Measurements from ENCODE around the gene ARHGEF1.
"Not testable (repeated sequence)": the region's sequence is repeated elsewhere in the genome, so short reads cannot be mapped to it uniquely, and the experiment has no call there.

ARHGEF1 gene

GRCh38 chr19:41868120-41868988, 14.6 kb upstream of the ARHGEF1 start:
- Mint-ChIP-seq H3K36me3 (ENCODE audit: insufficient read depth) (peaks cover 54% of the 10 kb centered on the region), H3K4me1 (peaks cover 68% of the 10 kb centered on the region), H3K27ac (ENCODE audit: low read depth) (peak overlapping the region; percentile 84), H3K4me3 (peak overlapping the region; percentile 41), H3K27me3 (no peaks in the 10 kb centered on the region), H3K9me3 (no peaks in the 10 kb centered on the region)
- DNase-seq (ENCODE audit: low spot score in 2 of 2) (no peak), ATAC-seq (replicated peaks; ENCODE audit: extremely low read depth, poor library complexity, severe bottlenecking) (no peak)

- ATAC-seq (replicated peaks; ENCODE audit: extremely low read depth, poor library complexity, severe bottlenecking): no peak
- H3K36me3 Mint-ChIP-seq (ENCODE audit: insufficient read depth): peaks cover 49% of the 10 kb centered on the region
Measured at GRCh38 chr19:41868989-41869300, 14.0 kb upstream of the ARHGEF1 start.

GRCh38 chr19:41869374-41869955, 13.5 kb upstream of the ARHGEF1 start:
- Mint-ChIP-seq H3K27ac (ENCODE audit: low read depth) (peak overlapping the region; percentile 53), H3K27me3 (no peaks in the 10 kb centered on the region), H3K9me3 (no peaks in the 10 kb centered on the region), H3K36me3 (ENCODE audit: insufficient read depth) (peaks cover 44% of the 10 kb centered on the region), H3K4me3 (no peak overlapping the region), H3K4me1 (peaks cover 58% of the 10 kb centered on the region)
- ATAC-seq (replicated peaks; ENCODE audit: extremely low read depth, poor library complexity, severe bottlenecking) (no peak), DNase-seq (ENCODE audit: low spot score in 2 of 2) (no peak)

More at GRCh38 chr19:41868989-41869300, 14.0 kb upstream of the ARHGEF1 start:
- Mint-ChIP-seq H3K4me3 (no peak overlapping the region), H3K4me1 (peaks cover 63% of the 10 kb centered on the region), H3K27me3 (no peaks in the 10 kb centered on the region), H3K27ac (ENCODE audit: low read depth) (no peak overlapping the region), H3K9me3 (no peaks in the 10 kb centered on the region)
- no peak for DNase-seq (ENCODE audit: low spot score in 2 of 2)

GRCh38 chr19:41870401-41870873, 12.5 kb upstream of the ARHGEF1 start:
- Mint-ChIP-seq H3K4me1 (peaks cover 56% of the 10 kb centered on the region), H3K27me3 (no peaks in the 10 kb centered on the region), H3K36me3 (ENCODE audit: insufficient read depth) (peaks cover 37% of the 10 kb centered on the region), H3K9me3 (no peaks in the 10 kb centered on the region), H3K27ac (ENCODE audit: low read depth) (peak overlapping the region; percentile 99), H3K4me3 (peak overlapping the region; percentile 76)
- ATAC-seq (replicated peaks; ENCODE audit: extremely low read depth, poor library complexity, severe bottlenecking): no peak
- DNase-seq (ENCODE audit: low spot score in 2 of 2): no peak

GRCh38 chr19:41871573-41872383, 11.2 kb upstream of the ARHGEF1 start:
- peak overlapping the region; percentile 76 for H3K4me3 Mint-ChIP-seq
- peak; percentile 53 for ATAC-seq (replicated peaks; ENCODE audit: extremely low read depth, poor library complexity, severe bottlenecking)
- DNase-seq (ENCODE audit: low spot score in 2 of 2): peak; percentile 42 to 66
- H3K4me1 Mint-ChIP-seq: peaks cover 59% of the 10 kb centered on the region
- H3K27me3 Mint-ChIP-seq: no peaks in the 10 kb centered on the region
- H3K9me3 Mint-ChIP-seq: no peaks in the 10 kb centered on the region
- H3K27ac Mint-ChIP-seq (ENCODE audit: low read depth): peak overlapping the region; percentile 99
- H3K36me3 Mint-ChIP-seq (ENCODE audit: insufficient read depth): peaks cover 28% of the 10 kb centered on the region

- ATAC-seq (replicated peaks; ENCODE audit: extremely low read depth, poor library complexity, severe bottlenecking) (no peak), DNase-seq (ENCODE audit: low spot score in 2 of 2) (no peak)
- Mint-ChIP-seq H3K4me3 (peak overlapping the region; percentile 76), H3K4me1 (peaks cover 65% of the 10 kb centered on the region), H3K27me3 (no peaks in the 10 kb centered on the region), H3K9me3 (no peaks in the 10 kb centered on the region), H3K36me3 (ENCODE audit: insufficient read depth) (peaks cover 26% of the 10 kb centered on the region), H3K27ac (ENCODE audit: low read depth) (peak overlapping the region; percentile 99)
Measured at GRCh38 chr19:41872384-41872774, 10.6 kb upstream of the ARHGEF1 start.

GRCh38 chr19:41872775-41873647, 10.0 kb upstream of the ARHGEF1 start:
- Mint-ChIP-seq H3K4me1 (peaks cover 62% of the 10 kb centered on the region), H3K9me3 (no peaks in the 10 kb centered on the region), H3K4me3 (peak overlapping the region; percentile 27), H3K27me3 (no peaks in the 10 kb centered on the region), H3K27ac (ENCODE audit: low read depth) (peak overlapping the region; percentile 99), H3K36me3 (ENCODE audit: insufficient read depth) (peaks cover 29% of the 10 kb centered on the region)
- ATAC-seq (replicated peaks; ENCODE audit: extremely low read depth, poor library complexity, severe bottlenecking) (no peak), DNase-seq (ENCODE audit: low spot score in 2 of 2) (peak in 1 of 2 donors; percentile 43)

- Mint-ChIP-seq H3K36me3 (ENCODE audit: insufficient read depth) (peaks cover 19% of the 10 kb centered on the region), H3K4me1 (peaks cover 56% of the 10 kb centered on the region), H3K4me3 (peak overlapping the region; percentile 24), H3K27ac (ENCODE audit: low read depth) (peak overlapping the region; percentile 95)
- not testable (repeated sequence) for H3K9me3 Mint-ChIP-seq; H3K27me3 Mint-ChIP-seq; ATAC-seq (replicated peaks; ENCODE audit: extremely low read depth, poor library complexity, severe bottlenecking); DNase-seq (ENCODE audit: low spot score in 2 of 2)
Measured at GRCh38 chr19:41875973-41876372, 7.0 kb upstream of the ARHGEF1 start.

GRCh38 chr19:41876847-41877832, 5.8 kb upstream of the ARHGEF1 start, which contains the start of gene CD79A:
CD79A (plus strand) TSS chr19:41877279; CDS start chr19:41877305, 26 bp downstream.
- no peaks in the 10 kb centered on the region for H3K9me3 Mint-ChIP-seq
- peak within 1 kb of the TSS; percentile 48 for H3K4me3 Mint-ChIP-seq
- H3K4me1 Mint-ChIP-seq: peaks cover 51% of the 10 kb centered on the region
- H3K36me3 Mint-ChIP-seq (ENCODE audit: insufficient read depth): peaks cover 12% of the 10 kb centered on the region
- DNase-seq (ENCODE audit: low spot score in 2 of 2) (no peak), ATAC-seq (replicated peaks; ENCODE audit: extremely low read depth, poor library complexity, severe bottlenecking) (no peak)
- H3K27me3 Mint-ChIP-seq: no peaks in the 10 kb centered on the region
- peak within 1 kb of the TSS; percentile 95 for H3K27ac Mint-ChIP-seq (ENCODE audit: low read depth)

GRCh38 chr19:41877916-41878905, 4.8 kb upstream of the ARHGEF1 start:
- Mint-ChIP-seq H3K36me3 (ENCODE audit: insufficient read depth) (peaks cover 16% of the 10 kb centered on the region), H3K4me1 (peaks cover 47% of the 10 kb centered on the region), H3K4me3 (peak overlapping the region; percentile 16), H3K27ac (ENCODE audit: low read depth) (peak overlapping the region; percentile 95), H3K9me3 (no peaks in the 10 kb centered on the region), H3K27me3 (no peaks in the 10 kb centered on the region)
- DNase-seq (ENCODE audit: low spot score in 2 of 2) (no peak), ATAC-seq (replicated peaks; ENCODE audit: extremely low read depth, poor library complexity, severe bottlenecking) (no peak)
